PC-3 (cell line): ENCODE data around the gene ASXL1. TPM values are rescaled to one million over a fixed set of nuclear protein-coding genes. Genes with fewer than 3 reads are reported as not detected.
"Not testable (repeated sequence)": the region's sequence is repeated elsewhere in the genome, so short reads cannot be mapped to it uniquely, and the experiment has no call there.

Experiments
- ATAC-seq: fragments of 200-7000 bp; cut with Tn5 transposase; 2 replicates; pipeline ENCODE4 v1.9.1; 2020; ENCODE audit warnings: mild to moderate bottlenecking, moderate library complexity
- BruUV-seq: library from RNA; stranded (reverse); fragments of 400-500 nt; replicated peaks from 2 replicates; lab custom pipeline; 2021; lab: Mats Ljungman, UMichigan
- CTCF ChIA-PET: fragments of 300-600 bp; sonication (Branson Sonifier 250); formaldehyde crosslinking; loops from one replicate; lab custom pipeline; 2022; ENCODE audit warnings: antibody characterized with exemption; lab: Charles Lee
- POLR2A ChIA-PET: fragments of 300-600 bp; sonication (Branson Sonifier 250); formaldehyde crosslinking; loops from one replicate; lab custom pipeline; 2022; ENCODE audit warnings: antibody characterized with exemption; ENCODE audit not compliant: unreplicated experiment; lab: Charles Lee
- DNase-seq: peaks from one replicate; pipeline ENCODE4 v3.0.0-alpha.2; 2015
- H2AFZ ChIP-seq: fragments of 300-600 bp; sonication (generic); 2 replicates; pipeline ENCODE4 v1.6.0; 2016; ENCODE audit warnings: antibody characterized with exemption, low read length
- H3F3A ChIP-seq: fragments of 300-600 bp; sonication (generic); one replicate; pipeline ENCODE4 v1.6.0; 2017; ENCODE audit warnings: antibody characterized with exemption, low read length, control low read depth, mild to moderate bottlenecking; ENCODE audit not compliant: unreplicated experiment
- H3K27ac ChIP-seq: fragments of 300-600 bp; sonication (generic); 2 replicates; pipeline ENCODE4 v1.5.1; 2016; ENCODE audit warnings: mild to moderate bottlenecking, low read length
- H3K27me3 ChIP-seq: fragments of 300-600 bp; sonication (generic); 2 replicates; pipeline ENCODE4 v1.6.1; 2016; ENCODE audit warnings: low read length, mixed read lengths
- H3K36me3 ChIP-seq: fragments of 300-600 bp; sonication (generic); 2 replicates; pipeline ENCODE4 v1.6.1; 2016; ENCODE audit warnings: low read depth, mixed run types, low read length, mixed read lengths
- H3K4me1 ChIP-seq: fragments of 300-600 bp; sonication (generic); 2 replicates; pipeline ENCODE4 v1.5.1; 2016; ENCODE audit warnings: low read length; ENCODE audit not compliant: insufficient read depth
- H3K4me2 ChIP-seq: fragments of 300-600 bp; sonication (generic); 2 replicates; pipeline ENCODE4 v1.6.0; 2016; ENCODE audit warnings: low read length
- H3K4me3 ChIP-seq: fragments of 300-600 bp; sonication (generic); 2 replicates; pipeline ENCODE4 v1.5.1; 2016; ENCODE audit warnings: mild to moderate bottlenecking, low read length, mixed read lengths
- H3K79me2 ChIP-seq: fragments of 300-600 bp; sonication (generic); 2 replicates; pipeline ENCODE4 v1.6.1; 2017; ENCODE audit warnings: low read length, mixed read lengths
- H3K9ac ChIP-seq: fragments of 300-600 bp; sonication (generic); 2 replicates; pipeline ENCODE4 v1.6.0; 2016; ENCODE audit warnings: mild to moderate bottlenecking, low read length
- H3K9me2 ChIP-seq: fragments of 300-600 bp; sonication (generic); replicated peaks from 2 replicates; pipeline ENCODE4 v1.6.1; 2016; ENCODE audit warnings: mixed run types, low read length, mixed read lengths
- H3K9me3 ChIP-seq: fragments of 300-600 bp; sonication (generic); 2 replicates; pipeline ENCODE4 v1.6.1; 2016; ENCODE audit warnings: low read length, mixed read lengths
- H4K20me1 ChIP-seq: fragments of 300-600 bp; sonication (generic); 2 replicates; pipeline ENCODE4 v1.6.1; 2016; ENCODE audit warnings: low read length, mixed read lengths
- EZH2 ChIP-seq: fragments of 300-600 bp; sonication (generic); IDR thresholded peaks from one replicate; pipeline ENCODE4 v1.6.1; 2017; ENCODE audit warnings: antibody characterized with exemption, mild to moderate bottlenecking, low read length; ENCODE audit not compliant: unreplicated experiment
- EZH2phosphoT487 ChIP-seq: fragments of 300-600 bp; sonication (generic); IDR thresholded peaks from 2 replicates; pipeline ENCODE4 v1.6.1; 2018; ENCODE audit warnings: mild to moderate bottlenecking, antibody characterized with exemption, low read length, borderline replicate concordance
- intact Hi-C: fragments of 100-400 bp; cut with micrococcal nuclease; formaldehyde crosslinking; loops from 2 replicates; pipeline ENCODE4 v1.9.0; 2023
- total RNA-seq: library from RNA; depleted of rRNA; stranded (reverse); fragments of >200 nt; gene quantifications from 2 replicates; pipeline ENCODE4 v1.2.3, GENCODE V29; 2014
- TF ChIP-seq, protein P1 (sequence below): fragments of 300-600 bp; sonication (generic); conservative IDR thresholded peaks from 2 replicates; pipeline ENCODE4 v1.5.1; 2017; ENCODE audit warnings: antibody characterized with exemption, low read depth, mild to moderate bottlenecking, low read length

The ASXL1 gene
- total RNA-seq, 1 experiment from 2014 or later: 42.8 TPM

- DNase-seq (no peak), ATAC-seq (no peak)
- no peaks in the 10 kb centered on the region for H3K9me3 ChIP-seq
- no peaks in the 10 kb centered on the region for H3K27me3 ChIP-seq
- H3K79me2 ChIP-seq: peaks cover 76% of the 10 kb centered on the region
- no peak overlapping the region for H3K4me3 ChIP-seq
- H3K4me2 ChIP-seq: no peak overlapping the region
- BruUV-seq: no TSS peak
- no peaks in the 10 kb centered on the region; the same call in 1 of the 2 replicates for H3K36me3 ChIP-seq
- intact Hi-C loops: no loop called here
- no peaks in the 10 kb centered on the region for H3F3A ChIP-seq
- POLR2A ChIA-PET: no interaction called here
- TF ChIP-seq, protein P1, sequence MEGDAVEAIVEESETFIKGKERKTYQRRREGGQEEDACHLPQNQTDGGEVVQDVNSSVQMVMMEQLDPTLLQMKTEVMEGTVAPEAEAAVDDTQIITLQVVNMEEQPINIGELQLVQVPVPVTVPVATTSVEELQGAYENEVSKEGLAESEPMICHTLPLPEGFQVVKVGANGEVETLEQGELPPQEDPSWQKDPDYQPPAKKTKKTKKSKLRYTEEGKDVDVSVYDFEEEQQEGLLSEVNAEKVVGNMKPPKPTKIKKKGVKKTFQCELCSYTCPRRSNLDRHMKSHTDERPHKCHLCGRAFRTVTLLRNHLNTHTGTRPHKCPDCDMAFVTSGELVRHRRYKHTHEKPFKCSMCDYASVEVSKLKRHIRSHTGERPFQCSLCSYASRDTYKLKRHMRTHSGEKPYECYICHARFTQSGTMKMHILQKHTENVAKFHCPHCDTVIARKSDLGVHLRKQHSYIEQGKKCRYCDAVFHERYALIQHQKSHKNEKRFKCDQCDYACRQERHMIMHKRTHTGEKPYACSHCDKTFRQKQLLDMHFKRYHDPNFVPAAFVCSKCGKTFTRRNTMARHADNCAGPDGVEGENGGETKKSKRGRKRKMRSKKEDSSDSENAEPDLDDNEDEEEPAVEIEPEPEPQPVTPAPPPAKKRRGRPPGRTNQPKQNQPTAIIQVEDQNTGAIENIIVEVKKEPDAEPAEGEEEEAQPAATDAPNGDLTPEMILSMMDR: no peak
- TF ChIP-seq EZH2phosphoT487: no peak
- no peak for TF ChIP-seq EZH2
- H2AFZ ChIP-seq: no peak overlapping the region
- no peaks in the 10 kb centered on the region for H4K20me1 ChIP-seq
- CTCF ChIA-PET: no interaction called here
- no peak overlapping the region for H3K27ac ChIP-seq
- no peaks in the 10 kb centered on the region for H3K4me1 ChIP-seq
- no peaks in the 10 kb centered on the region for H3K9me2 ChIP-seq
- no peak overlapping the region for H3K9ac ChIP-seq
Measured at GRCh38 chr20:32400476-32400875, 42.3 kb downstream of the ASXL1 start.

DNA sequence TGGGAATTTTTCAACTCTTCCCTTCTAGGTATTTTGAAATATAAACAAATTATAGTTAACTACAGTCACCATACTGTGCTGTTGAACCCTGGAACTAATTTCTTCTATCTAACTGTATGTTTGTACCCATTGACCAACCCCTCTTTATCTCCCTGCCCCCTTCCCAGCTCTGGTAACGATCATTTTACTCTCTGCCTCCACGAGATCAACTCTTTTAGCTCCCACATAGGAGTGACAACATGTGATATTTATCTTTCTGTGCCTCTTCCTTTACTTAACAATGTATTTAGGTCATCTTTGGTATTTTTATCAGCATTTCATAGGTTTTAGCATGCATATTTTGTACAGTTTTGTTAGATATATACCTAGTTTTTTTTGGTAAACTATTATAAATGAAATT, 45.9 kb downstream of the ASXL1 start:
- Histone ChIP-seq H3F3A (no peaks in the 10 kb centered on the region), H3K4me3 (no peak overlapping the region), H3K27ac (no peak overlapping the region), H4K20me1 (0 out of 2 replicates have a peak, but pooled peaks cover 3% of the 10 kb centered on the region), H3K27me3 (no peaks in the 10 kb centered on the region), H3K36me3 (peaks cover 19% of the 10 kb centered on the region), H3K9me3 (no peaks in the 10 kb centered on the region), H3K79me2 (peaks cover 70% of the 10 kb centered on the region), H3K9me2 (no peaks in the 10 kb centered on the region), H3K4me2 (no peak overlapping the region), H3K4me1 (no peaks in the 10 kb centered on the region), H2AFZ (no peak overlapping the region), H3K9ac (no peak overlapping the region)
- POLR2A ChIA-PET: no interaction called here
- CTCF ChIA-PET: no interaction called here
- BruUV-seq: no TSS peak
- intact Hi-C loops: no loop called here
- TF ChIP-seq, protein P1: no peak
- no peak for TF ChIP-seq EZH2
- no peak for TF ChIP-seq EZH2phosphoT487
- ATAC-seq: no peak
- no peak for DNase-seq

- H3K27me3 ChIP-seq: no peaks in the 10 kb centered on the region
- ChIA-PET POLR2A (no interaction called here), CTCF (no interaction called here)
- H4K20me1 ChIP-seq: 0 out of 2 replicates have a peak, but pooled peaks cover 3% of the 10 kb centered on the region
- DNase-seq (no peak), ATAC-seq (no peak)
- TF ChIP-seq, protein P1: no peak
- TF ChIP-seq EZH2phosphoT487 (no peak), EZH2 (no peak)
- no peak overlapping the region for H2AFZ ChIP-seq
- no peak overlapping the region for H3K9ac ChIP-seq
- H3K27ac ChIP-seq: no peak overlapping the region
- no TSS peak for BruUV-seq
- no peaks in the 10 kb centered on the region for H3K9me2 ChIP-seq
- H3K4me1 ChIP-seq: no peaks in the 10 kb centered on the region
- intact Hi-C loops: no loop called here
- no peak overlapping the region for H3K4me2 ChIP-seq
- H3F3A ChIP-seq: no peaks in the 10 kb centered on the region
- H3K36me3 ChIP-seq: peaks cover 19% of the 10 kb centered on the region
- H3K4me3 ChIP-seq: no peak overlapping the region
- no peaks in the 10 kb centered on the region for H3K9me3 ChIP-seq
- peaks cover 56% of the 10 kb centered on the region for H3K79me2 ChIP-seq
Measured at GRCh38 chr20:32406701-32407100, 48.6 kb downstream of the ASXL1 start.

- H3K9me2 ChIP-seq, H2AFZ ChIP-seq, H3F3A ChIP-seq, ATAC-seq, BruUV-seq, H3K27me3 ChIP-seq, H3K4me1 ChIP-seq, H3K4me2 ChIP-seq, H3K27ac ChIP-seq, POLR2A ChIA-PET, H3K9me3 ChIP-seq, CTCF ChIA-PET, DNase-seq, H3K4me3 ChIP-seq, H4K20me1 ChIP-seq, H3K9ac ChIP-seq, intact Hi-C loops: not testable (repeated sequence)
- Histone ChIP-seq H3K79me2 (peaks cover 57% of the 10 kb centered on the region), H3K36me3 (peaks cover 19% of the 10 kb centered on the region)
Measured at GRCh38 chr20:32407131-32407750, 49.1 kb downstream of the ASXL1 start.
